MM.1S (cell line): Measurements from ENCODE around the gene CCDC27.

Source experiments
- EZH2phosphoT487 ChIP-seq: fragments of 300-600 bp; sonication (generic); IDR thresholded peaks from 2 replicates; pipeline ENCODE4 v1.6.1; 2018; ENCODE audit warnings: antibody characterized with exemption, low read length
- TF ChIP-seq, protein P1 (sequence below): fragments of 300-600 bp; sonication (generic); IDR thresholded peaks from 2 replicates; pipeline ENCODE4 v1.5.1; 2016; ENCODE audit warnings: antibody characterized with exemption, low read length, mixed read lengths

DNA sequence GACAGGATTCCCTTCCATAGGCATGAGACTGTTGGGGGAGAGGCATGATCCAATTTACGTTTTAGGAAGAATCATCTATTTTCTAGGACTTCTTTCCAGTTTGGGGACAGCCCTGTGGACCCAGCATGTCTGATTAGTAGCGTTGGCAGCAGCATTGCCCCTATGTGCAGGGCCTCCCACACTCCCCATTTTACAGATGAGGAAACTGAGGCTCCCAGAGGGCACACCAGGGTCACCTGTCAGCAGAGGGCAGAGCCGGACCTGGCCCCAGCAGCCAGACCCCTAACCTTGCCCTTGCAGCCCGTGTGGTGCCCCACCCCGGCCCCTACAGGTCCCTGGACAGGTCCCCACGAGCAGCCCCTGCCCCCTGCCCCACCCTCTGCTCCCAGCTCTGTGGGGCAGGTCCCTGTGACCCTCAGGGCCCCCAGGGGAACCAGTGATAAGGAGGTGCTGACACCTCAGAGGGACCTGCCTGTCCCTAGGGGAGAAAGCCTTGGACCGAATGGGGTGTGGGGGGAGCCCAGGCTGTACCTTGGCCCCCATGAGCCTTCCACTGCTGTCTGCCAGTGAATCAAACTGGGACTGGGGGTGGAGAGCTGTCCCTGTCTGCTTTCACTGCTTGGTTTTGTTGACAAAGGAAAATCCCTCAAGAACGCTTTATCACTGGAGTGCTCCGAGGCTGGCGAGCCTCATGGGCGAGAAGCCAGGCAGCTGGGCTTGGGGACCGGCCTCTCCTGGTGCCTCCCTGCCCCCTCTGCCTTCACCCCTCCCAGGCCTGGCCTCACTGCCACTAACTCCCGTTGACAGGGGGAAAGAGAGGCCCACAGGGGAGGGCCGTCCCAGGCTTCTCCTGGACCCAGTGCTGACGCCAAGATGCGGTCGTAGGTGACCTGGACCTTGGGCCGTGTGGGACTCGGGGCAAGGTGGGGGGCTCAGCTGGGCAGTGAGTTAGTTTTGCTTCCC lies 39.4 kb upstream of the CCDC27 start:
- TF ChIP-seq EZH2phosphoT487, result no peak
- TF ChIP-seq, protein P1, sequence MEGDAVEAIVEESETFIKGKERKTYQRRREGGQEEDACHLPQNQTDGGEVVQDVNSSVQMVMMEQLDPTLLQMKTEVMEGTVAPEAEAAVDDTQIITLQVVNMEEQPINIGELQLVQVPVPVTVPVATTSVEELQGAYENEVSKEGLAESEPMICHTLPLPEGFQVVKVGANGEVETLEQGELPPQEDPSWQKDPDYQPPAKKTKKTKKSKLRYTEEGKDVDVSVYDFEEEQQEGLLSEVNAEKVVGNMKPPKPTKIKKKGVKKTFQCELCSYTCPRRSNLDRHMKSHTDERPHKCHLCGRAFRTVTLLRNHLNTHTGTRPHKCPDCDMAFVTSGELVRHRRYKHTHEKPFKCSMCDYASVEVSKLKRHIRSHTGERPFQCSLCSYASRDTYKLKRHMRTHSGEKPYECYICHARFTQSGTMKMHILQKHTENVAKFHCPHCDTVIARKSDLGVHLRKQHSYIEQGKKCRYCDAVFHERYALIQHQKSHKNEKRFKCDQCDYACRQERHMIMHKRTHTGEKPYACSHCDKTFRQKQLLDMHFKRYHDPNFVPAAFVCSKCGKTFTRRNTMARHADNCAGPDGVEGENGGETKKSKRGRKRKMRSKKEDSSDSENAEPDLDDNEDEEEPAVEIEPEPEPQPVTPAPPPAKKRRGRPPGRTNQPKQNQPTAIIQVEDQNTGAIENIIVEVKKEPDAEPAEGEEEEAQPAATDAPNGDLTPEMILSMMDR, result no peak
